Measurements from ENCODE around the gene IL1RAPL1.

Gene IL1RAPL1

DNA sequence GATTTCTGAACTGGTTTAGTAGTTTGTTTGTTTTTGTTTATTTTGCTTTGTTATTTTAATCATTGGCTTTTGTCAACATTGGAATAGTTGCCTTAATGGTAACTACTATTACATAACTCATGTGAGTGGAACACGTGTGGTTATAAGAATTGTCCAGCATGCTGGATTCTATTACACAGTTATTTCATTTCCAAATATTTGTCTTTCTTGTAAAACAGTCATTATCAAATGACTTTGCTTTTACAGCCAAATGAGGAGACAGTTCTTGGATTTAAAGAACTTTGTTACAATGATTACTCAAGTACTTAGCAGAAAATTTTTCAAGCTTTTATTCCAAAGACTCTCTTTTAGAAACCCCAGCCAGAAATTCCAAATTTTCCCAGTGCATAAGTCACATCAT lies 1112.0 kb downstream of the IL1RAPL1 start:
- Histone ChIP-seq H3K4me1 (ENCODE audit: control insufficient read depth, insufficient read depth, low read length) (0 out of 2 replicates have a peak, but pooled peaks cover 6% of the 10 kb centered on the region), H3K9ac (ENCODE audit: low read depth, low read length) (no peak overlapping the region), H3K9me3 (ENCODE audit: control insufficient read depth, insufficient read depth, low read length) (no peaks in the 10 kb centered on the region), H3K36me3 (ENCODE audit: control insufficient read depth, insufficient read depth, low read length) (no peaks in the 10 kb centered on the region), H3K27ac (ENCODE audit: low read depth, low read length) (no peak overlapping the region), H3K4me3 (ENCODE audit: low read depth, low read length) (no peak overlapping the region), H3K27me3 (ENCODE audit: control insufficient read depth, insufficient read depth, low read length) (no peaks in the 10 kb centered on the region)

DNA sequence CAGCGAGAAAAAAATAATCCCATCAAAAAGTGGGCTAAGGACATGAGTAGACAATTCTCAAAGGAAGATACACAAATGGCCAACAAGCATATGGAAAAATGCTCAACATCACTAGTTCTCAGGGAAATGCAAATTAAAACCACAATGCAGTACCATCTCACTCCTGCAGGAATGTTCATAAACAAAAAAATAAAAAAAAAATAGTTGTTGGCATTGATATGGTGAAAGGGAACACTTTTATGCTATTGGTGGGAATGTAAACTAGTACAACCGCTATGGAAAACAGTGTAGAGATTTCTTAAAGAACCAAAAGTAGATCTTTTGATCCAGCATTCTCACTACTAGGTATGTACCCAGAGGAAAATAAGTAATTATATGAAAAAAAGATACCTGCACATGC lies 1119.8 kb downstream of the IL1RAPL1 start:
- Histone ChIP-seq H3K27me3 (ENCODE audit: control insufficient read depth, insufficient read depth, low read length) (no peaks in the 10 kb centered on the region), H3K9ac (ENCODE audit: low read depth, low read length) (no peak overlapping the region), H3K27ac (ENCODE audit: low read depth, low read length) (no peak overlapping the region), H3K36me3 (ENCODE audit: control insufficient read depth, insufficient read depth, low read length) (no peaks in the 10 kb centered on the region), H3K4me3 (ENCODE audit: low read depth, low read length) (no peak overlapping the region), H3K4me1 (ENCODE audit: control insufficient read depth, insufficient read depth, low read length) (no peaks in the 10 kb centered on the region), H3K9me3 (ENCODE audit: control insufficient read depth, insufficient read depth, low read length) (no peaks in the 10 kb centered on the region; the same call in 1 of the 2 replicates)

DNA sequence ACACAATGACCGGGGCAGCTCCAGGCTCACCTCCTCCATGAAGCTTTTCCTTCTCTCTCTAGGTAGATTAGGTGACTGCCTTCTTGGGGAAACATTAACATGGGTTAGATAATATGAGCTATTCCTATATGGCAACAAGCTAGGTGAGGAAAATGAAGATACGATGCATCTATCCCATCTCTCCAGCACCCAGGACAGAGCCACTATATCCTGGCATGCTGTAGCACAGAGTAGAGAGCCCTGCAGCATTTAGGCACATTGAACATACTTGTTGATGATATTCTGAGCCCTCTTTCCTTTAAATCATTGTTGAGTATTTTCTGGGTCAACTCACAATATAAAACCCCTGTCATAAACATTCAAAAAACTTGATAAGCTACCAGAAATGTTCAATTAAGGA lies 1133.9 kb downstream of the IL1RAPL1 start:
- Histone ChIP-seq H3K4me3 (ENCODE audit: low read depth, low read length) (no peak overlapping the region), H3K27me3 (ENCODE audit: control insufficient read depth, insufficient read depth, low read length) (no peaks in the 10 kb centered on the region), H3K4me1 (ENCODE audit: control insufficient read depth, insufficient read depth, low read length) (no peaks in the 10 kb centered on the region), H3K27ac (ENCODE audit: low read depth, low read length) (no peak overlapping the region), H3K36me3 (ENCODE audit: control insufficient read depth, insufficient read depth, low read length) (no peaks in the 10 kb centered on the region), H3K9me3 (ENCODE audit: control insufficient read depth, insufficient read depth, low read length) (no peaks in the 10 kb centered on the region), H3K9ac (ENCODE audit: low read depth, low read length) (no peak overlapping the region)

DNA sequence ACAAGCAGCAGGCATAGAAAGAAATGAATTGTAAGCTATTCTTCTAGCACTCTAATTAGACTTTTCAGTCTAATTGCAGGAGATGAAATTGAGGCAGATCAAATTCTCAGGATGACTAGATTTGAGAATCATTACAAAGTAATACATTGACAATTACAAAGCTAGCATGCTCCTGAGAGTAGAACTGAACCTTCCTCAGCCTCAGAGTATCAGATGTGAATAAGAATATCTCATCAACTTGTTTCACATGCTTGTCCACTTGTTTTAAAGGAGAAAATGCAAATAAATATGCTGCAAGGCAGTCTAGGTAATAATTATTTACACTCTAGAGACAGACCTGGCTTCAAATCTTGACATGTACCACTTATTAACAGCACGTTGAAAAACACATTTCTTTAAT lies 1137.1 kb downstream of the IL1RAPL1 start:
- H3K27me3 ChIP-seq (ENCODE audit: control insufficient read depth, insufficient read depth, low read length) = no peaks in the 10 kb centered on the region
- no peaks in the 10 kb centered on the region for H3K36me3 ChIP-seq (ENCODE audit: control insufficient read depth, insufficient read depth, low read length)
- H3K9ac ChIP-seq (ENCODE audit: low read depth, low read length) = no peak overlapping the region
- H3K4me1 ChIP-seq (ENCODE audit: control insufficient read depth, insufficient read depth, low read length) = no peaks in the 10 kb centered on the region
- no peak overlapping the region for H3K27ac ChIP-seq (ENCODE audit: low read depth, low read length)
- no peaks in the 10 kb centered on the region for H3K9me3 ChIP-seq (ENCODE audit: control insufficient read depth, insufficient read depth, low read length)
- H3K4me3 ChIP-seq (ENCODE audit: low read depth, low read length) = no peak overlapping the region

DNA sequence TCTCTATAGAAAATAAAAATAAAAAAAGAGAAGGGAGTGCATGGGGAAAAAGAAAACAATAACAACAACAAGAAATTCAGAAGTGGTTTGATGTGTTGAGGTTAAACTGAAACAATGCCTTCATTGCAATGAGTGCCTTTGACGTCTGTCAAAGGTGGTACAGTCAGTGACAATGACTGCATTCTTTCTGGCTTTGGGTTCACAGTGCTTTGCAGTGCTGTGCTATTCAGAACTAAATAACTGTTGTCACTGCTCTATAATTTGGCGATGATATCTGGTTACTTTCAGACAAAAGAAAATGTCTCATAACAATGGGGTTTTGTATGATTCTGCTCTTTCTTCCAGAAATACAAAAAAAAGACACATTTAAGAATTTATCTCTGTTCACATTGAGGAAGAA lies 1139.6 kb downstream of the IL1RAPL1 start:
- H3K4me3 ChIP-seq (ENCODE audit: low read depth, low read length) = no peak overlapping the region

DNA sequence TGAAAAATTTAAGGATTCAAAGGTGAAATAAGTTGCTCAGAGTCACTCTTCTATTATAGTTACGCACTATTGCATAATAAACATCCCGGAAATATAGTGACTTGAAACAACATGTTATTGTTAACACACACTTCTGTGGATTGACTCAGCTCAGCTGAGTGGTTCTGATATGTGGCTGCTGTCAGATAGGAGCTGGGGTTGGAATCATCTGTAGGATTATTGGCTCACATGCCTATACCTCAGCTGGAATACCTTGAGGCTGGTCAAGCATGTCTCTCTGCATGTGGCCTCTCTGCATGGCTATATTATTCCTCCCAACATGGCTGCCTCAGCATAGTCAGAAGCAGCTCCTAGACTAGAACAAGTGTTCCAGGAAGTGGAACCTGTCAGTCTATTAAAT lies 1141.4 kb downstream of the IL1RAPL1 start:
- Histone ChIP-seq H3K27ac (ENCODE audit: low read depth, low read length) (no peak overlapping the region), H3K36me3 (ENCODE audit: control insufficient read depth, insufficient read depth, low read length) (no peaks in the 10 kb centered on the region), H3K9ac (ENCODE audit: low read depth, low read length) (no peak overlapping the region), H3K4me3 (ENCODE audit: low read depth, low read length) (no peak overlapping the region), H3K4me1 (ENCODE audit: control insufficient read depth, insufficient read depth, low read length) (peaks cover 12% of the 10 kb centered on the region), H3K27me3 (ENCODE audit: control insufficient read depth, insufficient read depth, low read length) (no peaks in the 10 kb centered on the region), H3K9me3 (ENCODE audit: control insufficient read depth, insufficient read depth, low read length) (no peaks in the 10 kb centered on the region)

More for the DNA sequence above, 1139.6 kb downstream of the IL1RAPL1 start:
- Histone ChIP-seq H3K9ac (ENCODE audit: low read depth, low read length) (no peak overlapping the region), H3K4me1 (ENCODE audit: control insufficient read depth, insufficient read depth, low read length) (peaks cover 5% of the 10 kb centered on the region), H3K9me3 (ENCODE audit: control insufficient read depth, insufficient read depth, low read length) (no peaks in the 10 kb centered on the region), H3K27ac (ENCODE audit: low read depth, low read length) (no peak overlapping the region), H3K27me3 (ENCODE audit: control insufficient read depth, insufficient read depth, low read length) (no peaks in the 10 kb centered on the region), H3K36me3 (ENCODE audit: control insufficient read depth, insufficient read depth, low read length) (no peaks in the 10 kb centered on the region)

DNA sequence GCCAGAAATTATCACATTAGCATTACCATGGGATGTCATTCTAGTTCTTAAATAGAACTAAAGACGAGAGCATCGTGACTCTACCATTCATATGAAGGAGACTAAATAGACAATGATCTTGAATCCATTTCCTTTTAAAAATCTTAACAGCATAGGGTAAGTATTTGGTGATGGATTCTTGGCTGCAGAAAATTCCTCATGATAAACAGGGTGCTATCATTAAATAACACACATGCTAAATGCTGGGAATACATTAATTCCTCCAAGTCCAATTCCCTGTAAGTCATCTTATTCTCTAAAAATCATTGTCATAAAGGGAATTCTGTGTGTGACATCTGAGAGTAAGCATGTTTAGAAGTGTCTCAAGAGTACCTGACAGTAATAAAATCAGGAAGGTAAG lies 1157.7 kb downstream of the IL1RAPL1 start:
- H3K4me3 ChIP-seq (ENCODE audit: low read depth, low read length) = no peak overlapping the region
- H3K9ac ChIP-seq (ENCODE audit: low read depth, low read length) = no peak overlapping the region
- H3K27ac ChIP-seq (ENCODE audit: low read depth, low read length) = no peak overlapping the region
- no peaks in the 10 kb centered on the region for H3K9me3 ChIP-seq (ENCODE audit: control insufficient read depth, insufficient read depth, low read length)
- peaks cover 12% of the 10 kb centered on the region; the same call in 1 of the 2 replicates for H3K4me1 ChIP-seq (ENCODE audit: control insufficient read depth, insufficient read depth, low read length)
- H3K36me3 ChIP-seq (ENCODE audit: control insufficient read depth, insufficient read depth, low read length) = no peaks in the 10 kb centered on the region
- no peaks in the 10 kb centered on the region for H3K27me3 ChIP-seq (ENCODE audit: control insufficient read depth, insufficient read depth, low read length)

DNA sequence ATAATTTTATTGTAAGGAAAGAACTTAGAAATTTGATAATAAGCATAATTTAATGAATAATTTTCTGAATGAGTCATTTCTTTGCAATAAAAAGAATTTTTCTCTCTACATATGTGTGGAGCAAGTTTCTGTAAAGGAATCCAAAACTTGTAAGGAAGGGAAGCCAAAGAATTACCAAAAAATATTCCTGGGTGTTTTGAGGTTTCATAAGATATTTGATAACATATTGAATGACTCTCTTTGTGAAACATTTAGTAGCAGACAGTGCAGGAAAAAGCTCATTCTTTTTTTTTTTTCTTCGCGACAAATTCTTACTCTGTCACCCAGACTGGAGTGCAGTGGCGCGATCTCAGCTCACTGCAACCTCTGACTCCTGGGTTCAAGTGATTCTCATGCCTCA lies 1159.1 kb downstream of the IL1RAPL1 start:
- Histone ChIP-seq H3K36me3 (ENCODE audit: control insufficient read depth, insufficient read depth, low read length) (no peaks in the 10 kb centered on the region), H3K4me1 (ENCODE audit: control insufficient read depth, insufficient read depth, low read length) (peaks cover 12% of the 10 kb centered on the region; the same call in 1 of the 2 replicates), H3K9ac (ENCODE audit: low read depth, low read length) (no peak overlapping the region), H3K27me3 (ENCODE audit: control insufficient read depth, insufficient read depth, low read length) (no peaks in the 10 kb centered on the region), H3K9me3 (ENCODE audit: control insufficient read depth, insufficient read depth, low read length) (no peaks in the 10 kb centered on the region), H3K27ac (ENCODE audit: low read depth, low read length) (no peak overlapping the region), H3K4me3 (ENCODE audit: low read depth, low read length) (no peak overlapping the region)

DNA sequence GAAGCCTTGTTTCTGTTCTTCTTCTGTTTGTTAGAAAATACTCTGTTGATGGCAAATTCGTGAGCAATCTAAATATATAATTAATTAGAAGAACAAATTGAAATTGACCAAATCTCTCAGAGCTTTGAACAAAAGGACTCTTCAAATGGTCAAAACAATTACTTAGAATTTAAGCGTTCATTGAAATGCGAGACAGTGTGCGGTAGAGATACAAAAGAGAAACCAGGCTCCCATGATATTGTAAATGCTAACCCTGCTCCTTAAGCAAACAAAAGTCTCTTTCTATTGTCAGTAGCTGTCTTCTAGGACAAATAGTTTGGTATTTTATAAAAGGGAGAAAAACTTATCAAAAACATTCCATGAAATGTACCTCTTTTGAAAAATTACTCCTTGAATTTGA lies 1174.8 kb downstream of the IL1RAPL1 start:
- Histone ChIP-seq H3K4me3 (ENCODE audit: low read depth, low read length) (no peak overlapping the region; the same call in 1 of the 2 replicates), H3K36me3 (ENCODE audit: control insufficient read depth, insufficient read depth, low read length) (no peaks in the 10 kb centered on the region), H3K4me1 (ENCODE audit: control insufficient read depth, insufficient read depth, low read length) (peaks cover 12% of the 10 kb centered on the region), H3K27ac (ENCODE audit: low read depth, low read length) (peak overlapping the region; percentile 42), H3K9ac (ENCODE audit: low read depth, low read length) (no peak overlapping the region), H3K27me3 (ENCODE audit: control insufficient read depth, insufficient read depth, low read length) (no peaks in the 10 kb centered on the region), H3K9me3 (ENCODE audit: control insufficient read depth, insufficient read depth, low read length) (no peaks in the 10 kb centered on the region)

DNA sequence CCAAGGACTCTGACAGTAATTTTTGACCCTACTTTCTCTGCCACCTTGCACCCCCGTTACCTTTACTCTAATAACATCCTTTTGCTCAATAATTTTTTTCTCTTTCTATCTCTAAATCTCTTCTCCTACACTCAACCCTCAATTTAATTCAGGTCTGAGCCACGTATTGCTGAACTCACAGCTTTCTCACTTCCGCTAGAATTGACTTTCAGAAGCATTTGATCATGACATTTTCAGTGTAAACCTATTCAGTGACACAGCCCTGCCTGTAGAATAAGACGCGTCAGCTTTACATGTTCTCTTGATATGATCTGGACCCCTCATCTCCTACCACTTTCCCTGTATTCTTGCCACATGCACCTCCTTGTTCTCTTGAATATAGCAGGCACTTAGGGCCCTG lies 1188.6 kb downstream of the IL1RAPL1 start:
- Histone ChIP-seq H3K4me3 (ENCODE audit: low read depth, low read length) (no peak overlapping the region), H3K9ac (ENCODE audit: low read depth, low read length) (no peak overlapping the region), H3K4me1 (ENCODE audit: control insufficient read depth, insufficient read depth, low read length) (peaks cover 20% of the 10 kb centered on the region), H3K36me3 (ENCODE audit: control insufficient read depth, insufficient read depth, low read length) (no peaks in the 10 kb centered on the region), H3K9me3 (ENCODE audit: control insufficient read depth, insufficient read depth, low read length) (no peaks in the 10 kb centered on the region), H3K27me3 (ENCODE audit: control insufficient read depth, insufficient read depth, low read length) (no peaks in the 10 kb centered on the region), H3K27ac (ENCODE audit: low read depth, low read length) (no peak overlapping the region)

DNA sequence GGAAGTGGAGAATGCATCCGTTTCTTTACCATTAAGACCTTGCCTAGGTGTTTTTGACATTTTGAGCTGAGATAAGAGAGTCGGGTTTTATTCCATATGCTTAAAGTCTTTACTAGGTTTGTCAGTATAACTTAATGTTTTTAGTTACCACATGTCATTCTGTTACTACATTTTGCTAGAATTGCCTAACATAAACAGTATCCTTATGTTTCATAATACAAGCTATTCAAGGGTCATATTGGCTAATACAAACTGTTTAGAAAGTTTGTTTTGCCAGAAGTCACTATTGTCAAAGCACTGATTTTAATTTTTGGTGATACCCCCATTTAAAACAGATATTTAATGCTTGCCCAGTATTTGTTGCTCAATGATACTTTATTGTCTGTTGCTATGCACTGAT lies 1200.4 kb downstream of the IL1RAPL1 start:
- Histone ChIP-seq H3K4me3 (ENCODE audit: low read depth, low read length) (no peak overlapping the region), H3K36me3 (ENCODE audit: control insufficient read depth, insufficient read depth, low read length) (no peaks in the 10 kb centered on the region), H3K27ac (ENCODE audit: low read depth, low read length) (no peak overlapping the region), H3K9ac (ENCODE audit: low read depth, low read length) (no peak overlapping the region), H3K9me3 (ENCODE audit: control insufficient read depth, insufficient read depth, low read length) (no peaks in the 10 kb centered on the region), H3K27me3 (ENCODE audit: control insufficient read depth, insufficient read depth, low read length) (no peaks in the 10 kb centered on the region), H3K4me1 (ENCODE audit: control insufficient read depth, insufficient read depth, low read length) (peaks cover 7% of the 10 kb centered on the region)
